ENCODE measurements around the gene DIO3. TPM values are rescaled to one million over a fixed set of nuclear protein-coding genes. Genes with fewer than 3 reads are reported as not detected.

The DIO3 gene
- total and polyA plus RNA-seq, 2 of the 4 experiments (the other 2 are of a cell fraction), result not detected

DNA sequence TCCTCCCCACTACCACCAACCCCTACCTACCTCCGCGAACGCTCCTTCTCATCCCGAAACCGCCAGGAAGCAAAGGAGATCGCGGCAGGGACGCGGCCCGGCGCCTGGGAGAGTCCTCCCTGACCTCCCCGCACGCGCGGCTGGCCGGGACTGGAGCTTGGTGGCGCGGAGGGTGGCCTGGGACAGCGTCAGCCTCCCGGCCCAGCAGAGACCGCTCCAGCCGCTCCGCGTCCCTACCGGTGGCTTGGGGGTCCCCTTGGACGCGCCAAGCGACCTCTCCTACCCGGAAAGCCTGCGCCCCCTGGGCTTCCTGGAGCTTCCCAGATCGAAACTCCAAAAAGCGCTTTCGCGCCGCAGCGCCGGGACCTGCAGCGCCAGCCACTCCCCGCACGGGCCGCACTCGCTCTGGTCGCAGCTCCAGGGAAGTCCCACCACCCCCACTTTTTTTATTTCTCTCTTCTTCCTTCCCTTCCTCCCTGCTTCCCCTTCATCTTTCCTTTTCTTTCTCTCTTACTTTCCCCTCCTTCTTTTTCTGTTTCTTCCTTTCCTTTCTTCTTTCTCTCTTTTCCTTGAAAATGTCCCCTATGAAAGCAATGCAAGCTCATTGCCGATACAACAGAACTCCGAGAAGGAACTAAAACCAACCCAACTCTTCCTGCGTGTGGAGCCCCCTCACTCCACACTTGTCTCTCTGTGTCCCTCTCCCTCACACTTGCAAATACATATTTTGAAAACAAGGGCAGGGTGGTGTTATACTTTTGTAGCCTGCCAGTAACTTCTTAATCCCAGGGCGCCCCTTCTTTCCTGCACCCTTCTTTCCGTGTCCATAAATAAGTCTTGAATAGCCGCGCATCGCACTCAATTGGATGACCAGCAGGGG lies 3.8 kb downstream of the DIO3 start (continued):
- TF ChIP-seq MAZ (IDR thresholded peaks at IDR 0.05; ENCODE audit: borderline replicate concordance, low read depth, low read length), result no peak

DNA sequence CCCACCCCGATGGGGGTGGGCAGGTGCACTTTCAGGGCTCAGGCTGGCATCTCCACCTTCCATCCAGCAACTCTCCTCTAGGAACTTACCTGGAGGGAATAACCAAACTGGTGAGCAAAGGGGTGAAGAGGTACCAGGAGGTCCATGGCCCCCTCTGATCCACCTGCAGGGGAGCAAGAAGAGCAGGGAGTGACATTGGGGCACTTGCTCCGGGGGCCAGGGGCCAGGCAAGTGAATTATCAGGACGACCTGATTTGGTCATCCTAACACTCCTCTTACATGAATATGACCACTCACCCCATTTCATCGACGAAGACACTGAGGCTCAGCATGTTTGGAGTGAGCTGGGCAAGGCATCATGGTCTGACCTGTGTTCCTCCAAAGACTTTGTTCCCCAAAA lies 6.0 kb downstream of the DIO3 start:
- WGBS, 2 experiments (ENCODE audit: extremely low coverage in 2 of 2, insufficient read length in 1 of 2), result no CpG with 5 or more reads among the region's 5 CpGs
- H3K27me3 ChIP-seq (ENCODE audit: control insufficient read depth, insufficient read depth, low read length), result peaks cover 54% of the 10 kb centered on the region
- POLR2A ChIA-PET (ENCODE audit: unreplicated experiment), result no interaction called here
- H4K8ac ChIP-seq (ENCODE audit: low read depth in 2 of 2, low read length in 2 of 2), result no peak overlapping the region
- no peaks in the 10 kb centered on the region for H3K9me1 ChIP-seq (ENCODE audit: insufficient read depth, low read length)
- no peaks in the 10 kb centered on the region for H3K79me1 ChIP-seq (ENCODE audit: low read depth in 1 of 2, low read length in 2 of 2)
- no peak overlapping the region for H2BK120ac ChIP-seq (ENCODE audit: low read depth, low read length)
- no peak overlapping the region for H3K18ac ChIP-seq (ENCODE audit: low read depth, low read length)
- in situ Hi-C loops (cut with MboI; ENCODE audit: low sequenced_read_pairs), result no loop called here
- H3K9ac ChIP-seq (ENCODE audit: low read depth, low read length), result no peak overlapping the region
- no peak overlapping the region for H4K5ac ChIP-seq (ENCODE audit: low read depth, low read length)
- no peaks in the 10 kb centered on the region for H3K36me3 ChIP-seq (ENCODE audit: control insufficient read depth, insufficient read depth, low read length)
- H4K20me1 ChIP-seq (ENCODE audit: insufficient read depth, low read length), result no peaks in the 10 kb centered on the region
- H3K4me1 ChIP-seq (ENCODE audit: control insufficient read depth, insufficient read depth, low read length), result no peaks in the 10 kb centered on the region
- no peak for ATAC-seq (ENCODE audit: low read depth)
- no peak overlapping the region for H2BK15ac ChIP-seq (ENCODE audit: low read depth, low read length)
- no peak overlapping the region for H3K4me3 ChIP-seq (ENCODE audit: insufficient read depth, low read depth, low read length)
- no peak for DNase-seq
- H3K23ac ChIP-seq (ENCODE audit: low read depth, low read length), result no peak overlapping the region
- no peak overlapping the region for H2AK9ac ChIP-seq (replicated peaks; ENCODE audit: low read depth, low read length, poor library complexity)
- H3K14ac ChIP-seq (replicated peaks; ENCODE audit: low read depth, low read length), result no peak overlapping the region
- H2AFZ ChIP-seq (replicated peaks; ENCODE audit: low read length, poor library complexity), result no peak overlapping the region
- H4K91ac ChIP-seq (ENCODE audit: insufficient read depth, low read depth, low read length), result no peak overlapping the region
- dilution Hi-C loops (cut with HindIII; ENCODE audit: low sequenced_read_pairs, unreplicated experiment), result no loop called here
- no TSS peak for BruUV-seq (replicated peaks)
- H3K9me3 ChIP-seq (ENCODE audit: control insufficient read depth, insufficient read depth, low read length), result peaks cover 2% of the 10 kb centered on the region; the same call in 1 of the 2 replicates
- CTCF ChIA-PET, result no interaction called here
- intact Hi-C loops (cut with micrococcal nuclease), result no loop called here
- TF ChIP-seq RAD21 (IDR thresholded peaks at IDR 0.05; ENCODE audit: low read length), result no peak
- TF ChIP-seq CEBPB (IDR thresholded peaks at IDR 0.05; ENCODE audit: low read depth, low read length), result no peak
- TF ChIP-seq, protein P1, sequence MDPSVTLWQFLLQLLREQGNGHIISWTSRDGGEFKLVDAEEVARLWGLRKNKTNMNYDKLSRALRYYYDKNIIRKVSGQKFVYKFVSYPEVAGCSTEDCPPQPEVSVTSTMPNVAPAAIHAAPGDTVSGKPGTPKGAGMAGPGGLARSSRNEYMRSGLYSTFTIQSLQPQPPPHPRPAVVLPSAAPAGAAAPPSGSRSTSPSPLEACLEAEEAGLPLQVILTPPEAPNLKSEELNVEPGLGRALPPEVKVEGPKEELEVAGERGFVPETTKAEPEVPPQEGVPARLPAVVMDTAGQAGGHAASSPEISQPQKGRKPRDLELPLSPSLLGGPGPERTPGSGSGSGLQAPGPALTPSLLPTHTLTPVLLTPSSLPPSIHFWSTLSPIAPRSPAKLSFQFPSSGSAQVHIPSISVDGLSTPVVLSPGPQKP (IDR thresholded peaks at IDR 0.05; ENCODE audit: borderline replicate concordance, low read depth, low read length), result no peak
- no peak for TF ChIP-seq FOS (IDR thresholded peaks at IDR 0.05; ENCODE audit: low read depth, low read length)
- TF ChIP-seq, protein P2, sequence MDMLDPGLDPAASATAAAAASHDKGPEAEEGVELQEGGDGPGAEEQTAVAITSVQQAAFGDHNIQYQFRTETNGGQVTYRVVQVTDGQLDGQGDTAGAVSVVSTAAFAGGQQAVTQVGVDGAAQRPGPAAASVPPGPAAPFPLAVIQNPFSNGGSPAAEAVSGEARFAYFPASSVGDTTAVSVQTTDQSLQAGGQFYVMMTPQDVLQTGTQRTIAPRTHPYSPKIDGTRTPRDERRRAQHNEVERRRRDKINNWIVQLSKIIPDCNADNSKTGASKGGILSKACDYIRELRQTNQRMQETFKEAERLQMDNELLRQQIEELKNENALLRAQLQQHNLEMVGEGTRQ (IDR thresholded peaks at IDR 0.05; ENCODE audit: low read depth, low read length), result no peak
- no peak for TF ChIP-seq CHD1 (IDR thresholded peaks at IDR 0.05; ENCODE audit: low read depth, low read length)
- TF ChIP-seq MXI1 (IDR thresholded peaks at IDR 0.05; ENCODE audit: borderline replicate concordance, low read depth, low read length), result no peak
- no peak for TF ChIP-seq MAFK (IDR thresholded peaks at IDR 0.05; ENCODE audit: low read depth, low read length)
- no peak for TF ChIP-seq POLR2A (IDR thresholded peaks at IDR 0.05; ENCODE audit: low read depth, low read length)
- no peak for TF ChIP-seq SMC3 (IDR thresholded peaks at IDR 0.05; ENCODE audit: low read depth, low read length)
- no peak for TF ChIP-seq NFE2L2 (IDR thresholded peaks at IDR 0.05; ENCODE audit: low read depth, low read length)
- H2AK5ac ChIP-seq (ENCODE audit: low read depth, low read length), result no peak overlapping the region
- H3K4me2 ChIP-seq (ENCODE audit: low read depth, low read length), result no peak overlapping the region
- H2BK5ac ChIP-seq (ENCODE audit: low read depth, low read length, poor library complexity, severe bottlenecking), result no peak overlapping the region
- no peak overlapping the region for H3K4ac ChIP-seq (ENCODE audit: low read depth, low read length)
- no peak overlapping the region for H3K56ac ChIP-seq (ENCODE audit: extremely low read depth, insufficient read depth, low read length)
- no peak overlapping the region for H3K27ac ChIP-seq (ENCODE audit: insufficient read depth, low read length)
- H2BK20ac ChIP-seq (ENCODE audit: low read depth, low read length), result no peak overlapping the region

All from IMR-90 (cell line).